Measurements from ENCODE around the gene ANKMY2. TPM values are rescaled to one million over a fixed set of nuclear protein-coding genes. Genes with fewer than 3 reads are reported as not detected.

Gene ANKMY2
- total RNA-seq, 2 donors from 2014 or later, result 17.8 to 31.4 TPM

GRCh38 chr7:16615228-16615627, 30.3 kb downstream of the ANKMY2 start:
- Histone ChIP-seq H3K27me3 (no peaks in the 10 kb centered on the region), H3K9me3 (no peaks in the 10 kb centered on the region), H3K4me3 (no peak overlapping the region), H3K9ac (ENCODE audit: low read depth in 2 of 2, low read length in 2 of 2) (no peak overlapping the region), H3K36me3 (no peaks in the 10 kb centered on the region), H3K27ac (no peak overlapping the region), H3K4me1 (no peaks in the 10 kb centered on the region)
- no peak for DNase-seq
- no peak for TF ChIP-seq CTCF (IDR thresholded peaks at IDR 0.05)
- intact Hi-C loops (cut with DNase I), result no loop called here

- H3K36me3 ChIP-seq, result no peaks in the 10 kb centered on the region
- no peaks in the 10 kb centered on the region for H3K9me3 ChIP-seq
- no peaks in the 10 kb centered on the region for H3K4me1 ChIP-seq
- no peak overlapping the region for H3K9ac ChIP-seq (ENCODE audit: low read depth in 2 of 2, low read length in 2 of 2)
- H3K27ac ChIP-seq, result peak overlapping the region; percentile 6
- H3K4me3 ChIP-seq, result no peak overlapping the region
- no peaks in the 10 kb centered on the region for H3K27me3 ChIP-seq
- no peak for DNase-seq
- no peak for TF ChIP-seq CTCF (IDR thresholded peaks at IDR 0.05)
- intact Hi-C loops (cut with DNase I), result no loop called here
These were observed 33.8 kb downstream of the ANKMY2 start for GRCh38 chr7:16611711-16612110.

- Histone ChIP-seq H3K27ac (peak overlapping the region; percentile 82), H3K9me3 (no peaks in the 10 kb centered on the region), H3K9ac (ENCODE audit: low read depth in 2 of 2, low read length in 2 of 2) (peak overlapping the region in 1 of 2 donors; percentile 48), H3K27me3 (no peaks in the 10 kb centered on the region), H3K4me1 (no peaks in the 10 kb centered on the region), H3K4me3 (no peak overlapping the region), H3K36me3 (no peaks in the 10 kb centered on the region)
- no peak for DNase-seq
- no peak for TF ChIP-seq CTCF (IDR thresholded peaks at IDR 0.05)
- intact Hi-C loops (cut with DNase I), result loop anchor here (10.0 kb wide), 1 partner anchor 85 kb away; no protein-coding TSS in a partner anchor
These were observed 35.6 kb downstream of the ANKMY2 start for GRCh38 chr7:16609842-16610450.

- no peaks in the 10 kb centered on the region for H3K36me3 ChIP-seq
- TF ChIP-seq CTCF (IDR thresholded peaks at IDR 0.05), result no peak
- H3K4me3 ChIP-seq, result no peak overlapping the region
- H3K27me3 ChIP-seq, result no peaks in the 10 kb centered on the region
- H3K27ac ChIP-seq, result no peak overlapping the region
- no peaks in the 10 kb centered on the region for H3K9me3 ChIP-seq
- no peak for DNase-seq
- no peaks in the 10 kb centered on the region for H3K4me1 ChIP-seq
- H3K9ac ChIP-seq (ENCODE audit: low read depth in 2 of 2, low read length in 2 of 2), result no peak overlapping the region
- intact Hi-C loops (cut with DNase I), result loop anchor here (10.0 kb wide), 1 partner anchor 88 kb away; no protein-coding TSS in a partner anchor
These were observed 38.9 kb downstream of the ANKMY2 start for GRCh38 chr7:16606704-16607103.

- no peaks in the 10 kb centered on the region for H3K4me1 ChIP-seq
- H3K36me3 ChIP-seq, result no peaks in the 10 kb centered on the region
- no peak overlapping the region for H3K27ac ChIP-seq
- no peak for DNase-seq
- no peak overlapping the region for H3K4me3 ChIP-seq
- intact Hi-C loops (cut with DNase I), result loop anchor here (10.0 kb wide), 1 partner anchor 91 kb away; no protein-coding TSS in a partner anchor
- no peak overlapping the region for H3K9ac ChIP-seq (ENCODE audit: low read depth in 2 of 2, low read length in 2 of 2)
- H3K9me3 ChIP-seq, result no peaks in the 10 kb centered on the region
- H3K27me3 ChIP-seq, result no peaks in the 10 kb centered on the region
- no peak for TF ChIP-seq CTCF (IDR thresholded peaks at IDR 0.05)
These were observed 41.5 kb downstream of the ANKMY2 start for GRCh38 chr7:16604054-16604453.
